Testis (tissue), 2 donors: ENCODE results near the gene FLNB.

Experiments
- POLR2A ChIP-seq: fragments of 450-650 bp; IDR thresholded peaks from one replicate; pipeline ENCODE4 v1.6.1; 2017; ENCODE audit warnings: antibody characterized with exemption, mild to moderate bottlenecking, moderate library complexity
- TF ChIP-seq, protein P1 (sequence below), 3 experiments: fragments of 450-650 bp in 2 of 3; fragments of 200-600 bp in 1 of 3; sonication (generic) in 1 of 3; IDR thresholded peaks; one replicate each; pipeline ENCODE4 v1.5.1; 2016 to 2019; ENCODE audit warnings: antibody characterized with exemption in 3 of 3, mild to moderate bottlenecking in 2 of 3, moderate library complexity in 1 of 3

- TF ChIP-seq, protein P1, sequence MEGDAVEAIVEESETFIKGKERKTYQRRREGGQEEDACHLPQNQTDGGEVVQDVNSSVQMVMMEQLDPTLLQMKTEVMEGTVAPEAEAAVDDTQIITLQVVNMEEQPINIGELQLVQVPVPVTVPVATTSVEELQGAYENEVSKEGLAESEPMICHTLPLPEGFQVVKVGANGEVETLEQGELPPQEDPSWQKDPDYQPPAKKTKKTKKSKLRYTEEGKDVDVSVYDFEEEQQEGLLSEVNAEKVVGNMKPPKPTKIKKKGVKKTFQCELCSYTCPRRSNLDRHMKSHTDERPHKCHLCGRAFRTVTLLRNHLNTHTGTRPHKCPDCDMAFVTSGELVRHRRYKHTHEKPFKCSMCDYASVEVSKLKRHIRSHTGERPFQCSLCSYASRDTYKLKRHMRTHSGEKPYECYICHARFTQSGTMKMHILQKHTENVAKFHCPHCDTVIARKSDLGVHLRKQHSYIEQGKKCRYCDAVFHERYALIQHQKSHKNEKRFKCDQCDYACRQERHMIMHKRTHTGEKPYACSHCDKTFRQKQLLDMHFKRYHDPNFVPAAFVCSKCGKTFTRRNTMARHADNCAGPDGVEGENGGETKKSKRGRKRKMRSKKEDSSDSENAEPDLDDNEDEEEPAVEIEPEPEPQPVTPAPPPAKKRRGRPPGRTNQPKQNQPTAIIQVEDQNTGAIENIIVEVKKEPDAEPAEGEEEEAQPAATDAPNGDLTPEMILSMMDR (IDR thresholded peaks at IDR 0.05): no peak
- no peak for TF ChIP-seq POLR2A
Observed at GRCh38 chr3:57998366-57999283, 9.6 kb upstream of the FLNB start.
